Ectodermal cell (in vitro differentiated cells): Measurements from ENCODE around the gene P3H1. TPM values are rescaled to one million over a fixed set of nuclear protein-coding genes. Genes with fewer than 3 reads are reported as not detected.
"Not testable (repeated sequence)": the region's sequence is repeated elsewhere in the genome, so short reads cannot be mapped to it uniquely, and the experiment has no call there.

Experiments
- H3K27ac ChIP-seq: 2 replicates; pipeline ENCODE4 v1.7.0; 2013; ENCODE audit warnings: mild to moderate bottlenecking, low read depth, low read length; ENCODE audit not compliant: insufficient read depth, poor library complexity, severe bottlenecking
- H3K27me3 ChIP-seq: 2 replicates; pipeline ENCODE4 v1.7.0; 2013; ENCODE audit warnings: mild to moderate bottlenecking, low read length; ENCODE audit not compliant: insufficient read depth, control insufficient read depth, poor library complexity, severe bottlenecking
- H3K36me3 ChIP-seq: one replicate; pipeline ENCODE4 v1.7.0; 2013; ENCODE audit warnings: low read length; ENCODE audit not compliant: control insufficient read depth, insufficient read depth
- H3K4me1 ChIP-seq: one replicate; pipeline ENCODE4 v1.7.0; 2013; ENCODE audit warnings: low read length; ENCODE audit not compliant: control insufficient read depth, insufficient read depth
- H3K4me3 ChIP-seq: 2 replicates; pipeline ENCODE4 v1.7.0; 2013; ENCODE audit warnings: low read depth, low read length, control low read depth; ENCODE audit not compliant: insufficient read depth
- H3K9me3 ChIP-seq: 2 replicates; pipeline ENCODE4 v1.7.0; 2013; ENCODE audit warnings: mild to moderate bottlenecking, low read length, moderate library complexity; ENCODE audit not compliant: control insufficient read depth
- WGBS, 2 experiments: methylation state at CpG; one replicate each; pipeline ENCODE4 v1.1.7; 2013; ENCODE audit warnings: missing lambda C conversion rate in 2 of 2; 5-methylcytosine and 5-hydroxymethylcytosine counted together
- polyA plus RNA-seq, 4 experiments: library from polyadenylated mRNA; stranded (reverse); fragments of 50-300 nt; gene quantifications; one replicate each; pipeline ENCODE4 v1.2.3, GENCODE V29; 2013

Gene P3H1, protein sequence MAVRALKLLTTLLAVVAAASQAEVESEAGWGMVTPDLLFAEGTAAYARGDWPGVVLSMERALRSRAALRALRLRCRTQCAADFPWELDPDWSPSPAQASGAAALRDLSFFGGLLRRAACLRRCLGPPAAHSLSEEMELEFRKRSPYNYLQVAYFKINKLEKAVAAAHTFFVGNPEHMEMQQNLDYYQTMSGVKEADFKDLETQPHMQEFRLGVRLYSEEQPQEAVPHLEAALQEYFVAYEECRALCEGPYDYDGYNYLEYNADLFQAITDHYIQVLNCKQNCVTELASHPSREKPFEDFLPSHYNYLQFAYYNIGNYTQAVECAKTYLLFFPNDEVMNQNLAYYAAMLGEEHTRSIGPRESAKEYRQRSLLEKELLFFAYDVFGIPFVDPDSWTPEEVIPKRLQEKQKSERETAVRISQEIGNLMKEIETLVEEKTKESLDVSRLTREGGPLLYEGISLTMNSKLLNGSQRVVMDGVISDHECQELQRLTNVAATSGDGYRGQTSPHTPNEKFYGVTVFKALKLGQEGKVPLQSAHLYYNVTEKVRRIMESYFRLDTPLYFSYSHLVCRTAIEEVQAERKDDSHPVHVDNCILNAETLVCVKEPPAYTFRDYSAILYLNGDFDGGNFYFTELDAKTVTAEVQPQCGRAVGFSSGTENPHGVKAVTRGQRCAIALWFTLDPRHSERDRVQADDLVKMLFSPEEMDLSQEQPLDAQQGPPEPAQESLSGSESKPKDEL
- polyA plus RNA-seq (2013, experiment 1 of 4), result 70.0 TPM
- polyA plus RNA-seq (2013, experiment 2 of 4), result 75.9 TPM
- polyA plus RNA-seq (2013, experiment 3 of 4), result 62.2 TPM
- 73.5 TPM for polyA plus RNA-seq (2013, experiment 4 of 4)

DNA sequence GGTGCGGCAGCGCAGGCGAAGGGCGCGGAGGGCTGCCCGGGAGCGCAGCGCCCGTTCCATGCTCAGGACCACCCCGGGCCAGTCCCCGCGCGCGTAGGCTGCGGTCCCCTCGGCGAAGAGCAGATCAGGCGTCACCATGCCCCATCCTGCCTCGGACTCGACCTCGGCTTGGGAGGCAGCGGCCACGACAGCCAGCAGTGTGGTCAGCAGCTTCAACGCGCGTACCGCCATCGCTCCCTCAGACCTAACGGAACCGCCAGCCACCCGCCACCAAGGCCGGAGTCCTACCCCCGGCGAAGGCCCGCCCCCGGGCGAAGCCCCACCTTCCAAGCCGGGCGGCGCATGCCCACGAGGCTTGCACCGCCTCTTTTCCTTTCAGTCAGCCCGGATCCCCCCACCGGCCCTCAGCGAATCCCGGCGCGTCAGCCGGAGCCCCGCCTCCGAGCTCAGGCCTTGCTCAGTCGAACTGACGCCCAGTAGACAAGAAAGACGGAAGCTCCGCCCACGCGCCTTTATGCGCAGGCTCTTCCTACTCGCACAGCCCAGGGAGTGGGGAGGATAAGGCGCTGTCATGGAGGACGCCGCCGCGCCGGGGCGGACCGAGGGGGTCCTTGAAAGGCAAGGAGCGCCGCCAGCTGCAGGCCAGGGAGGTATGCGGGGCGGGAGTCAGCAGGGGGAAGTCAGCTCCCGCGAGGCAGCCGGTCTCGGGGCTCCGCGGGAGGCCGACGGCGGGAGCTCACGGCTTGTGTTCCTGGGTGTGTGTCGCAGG, at the start of gene P3H1, which contains the start of gene C1orf50:
TSS of gene P3H1 (minus strand) at position 288 of the 769 bp plus-strand sequence. CDS start at position 231, 57 bp downstream.
TSS of gene C1orf50 (plus strand) at position 509 of the 769 bp plus-strand sequence. CDS start at position 572, 63 bp downstream.
- H3K36me3 ChIP-seq, result no peaks in the 10 kb centered on the region
- H3K4me1 ChIP-seq, result peaks cover 11% of the 10 kb centered on the region
- 0% methylated on average over 82 of the region's 82 CpGs for WGBS, 2 experiments
- no peaks in the 10 kb centered on the region for H3K9me3 ChIP-seq
- H3K4me3 ChIP-seq, result peak within 1 kb of the TSS; percentile 99
- H3K27me3 ChIP-seq, result no peaks in the 10 kb centered on the region
- peak within 1 kb of the TSS; percentile 56 for H3K27ac ChIP-seq

DNA sequence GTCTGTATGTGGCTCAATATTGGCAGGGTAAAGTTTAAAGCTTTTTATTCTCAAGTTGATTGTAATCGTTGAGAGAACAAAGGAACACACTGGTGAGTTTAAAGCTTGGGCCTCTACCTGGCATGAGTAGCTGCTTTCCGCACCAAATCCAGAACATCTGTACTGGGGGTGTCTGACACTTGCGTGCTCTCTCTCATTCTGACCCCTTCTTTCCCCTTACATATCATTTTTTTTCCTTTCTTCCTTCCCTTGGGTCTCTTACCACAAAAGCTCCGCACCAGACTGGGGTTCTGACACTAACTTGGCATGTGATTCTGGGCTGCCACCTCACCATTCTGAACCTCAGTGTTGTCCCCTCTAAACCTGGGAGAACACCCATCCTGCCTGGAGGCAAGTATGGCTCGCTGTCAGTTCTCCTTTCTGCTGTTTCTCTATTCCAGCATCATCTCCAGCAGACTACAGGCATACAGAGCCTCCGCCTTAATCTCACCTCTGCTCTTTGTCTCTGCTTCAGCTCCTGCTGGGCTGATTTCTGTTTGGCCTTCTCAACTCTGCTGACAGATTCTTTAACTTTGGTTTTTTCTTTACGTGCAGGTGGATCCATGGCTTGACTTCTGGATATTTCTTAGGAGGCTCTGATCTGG, 49.2 kb upstream of the P3H1 start:
- WGBS, 2 experiments, result 53% methylated on average over 7 of the region's 7 CpGs
- Histone ChIP-seq H3K4me3 (peak overlapping the region; percentile 86), H3K27me3 (no peaks in the 10 kb centered on the region), H3K36me3 (no peaks in the 10 kb centered on the region), H3K9me3 (no peaks in the 10 kb centered on the region), H3K4me1 (no peaks in the 10 kb centered on the region), H3K27ac (peak overlapping the region; percentile 99)

DNA sequence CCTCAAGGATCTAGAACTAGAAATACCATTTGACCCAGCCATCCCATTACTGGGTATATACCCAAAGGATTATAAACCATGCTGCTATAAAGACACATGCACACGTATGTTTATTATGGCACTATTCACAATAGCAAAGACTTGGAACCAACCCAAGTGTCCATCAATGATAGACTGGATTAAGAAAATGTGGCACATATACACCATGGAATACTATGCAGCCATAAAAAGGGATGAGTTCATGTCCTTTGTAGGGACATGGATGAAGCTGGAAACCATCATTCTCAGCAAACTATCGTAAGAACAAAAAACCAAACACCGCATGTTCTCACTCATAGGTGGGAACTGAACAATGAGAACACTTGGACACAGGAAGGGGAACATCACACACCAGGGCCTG, 48.0 kb upstream of the P3H1 start:
- not testable (repeated sequence) for H3K4me3 ChIP-seq, H3K36me3 ChIP-seq, H3K27me3 ChIP-seq, H3K9me3 ChIP-seq, H3K27ac ChIP-seq, H3K4me1 ChIP-seq
- WGBS, 2 experiments, result no CpG with 5 or more reads among the region's 3 CpGs

DNA sequence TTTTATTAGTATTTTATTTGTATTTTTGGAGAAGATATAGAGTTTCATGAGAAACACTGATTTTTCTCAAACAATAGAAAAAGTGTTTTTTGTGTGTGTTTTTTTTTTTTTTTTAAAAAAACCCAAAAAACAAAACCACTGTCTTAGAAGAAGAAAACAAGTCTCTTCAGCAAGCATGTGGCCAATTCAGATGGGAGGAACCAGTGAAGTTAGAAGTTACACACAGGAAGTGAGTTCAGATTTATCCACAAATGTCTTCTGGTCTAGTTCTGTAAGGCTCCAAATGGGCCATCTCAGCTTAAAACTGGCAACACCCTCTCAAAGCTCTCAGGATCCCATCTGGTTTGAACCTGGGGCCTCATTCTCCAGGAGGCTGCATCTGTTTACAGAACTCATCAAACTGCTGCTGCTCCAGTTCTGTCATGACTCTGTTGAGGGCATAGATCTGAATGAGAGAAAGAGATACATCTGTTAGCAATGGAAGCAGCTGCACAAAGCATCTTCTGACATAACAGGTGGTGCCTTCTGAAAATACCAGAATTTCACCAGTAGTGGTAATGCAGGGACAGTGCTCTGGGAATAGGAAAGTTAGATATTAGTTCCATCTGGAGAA, 40.3 kb upstream of the P3H1 start:
- Histone ChIP-seq H3K9me3 (no peaks in the 10 kb centered on the region), H3K27me3 (no peaks in the 10 kb centered on the region), H3K27ac (no peak overlapping the region), H3K4me1 (no peaks in the 10 kb centered on the region), H3K4me3 (no peak overlapping the region), H3K36me3 (peaks cover 4% of the 10 kb centered on the region)

DNA sequence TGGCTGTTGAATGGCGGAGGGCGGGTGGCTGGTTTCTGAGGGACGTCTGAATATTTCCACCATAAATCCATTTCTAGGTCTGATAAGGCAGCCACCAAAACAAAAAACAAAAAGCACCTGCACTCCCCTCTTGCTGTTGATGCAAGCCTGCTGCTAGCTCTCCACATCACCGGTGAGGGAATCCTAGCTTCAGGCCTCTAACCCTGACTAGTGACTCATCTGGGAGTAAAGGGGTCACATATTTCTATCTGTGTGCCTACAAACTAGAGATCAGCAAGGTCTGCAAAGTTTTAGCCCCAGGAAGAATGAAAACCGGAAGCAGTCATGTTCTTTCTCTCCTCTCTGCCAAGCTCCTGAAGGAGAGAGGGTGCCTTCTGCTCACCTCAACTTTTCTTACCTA, 39.8 kb upstream of the P3H1 start:
- Histone ChIP-seq H3K27me3 (no peaks in the 10 kb centered on the region), H3K9me3 (no peaks in the 10 kb centered on the region), H3K4me1 (no peaks in the 10 kb centered on the region), H3K27ac (peak overlapping the region; percentile 26), H3K36me3 (peaks cover 4% of the 10 kb centered on the region), H3K4me3 (no peak overlapping the region)
- 95 to 96% methylated on average over 5 of the region's 5 CpGs for WGBS, 2 experiments

DNA sequence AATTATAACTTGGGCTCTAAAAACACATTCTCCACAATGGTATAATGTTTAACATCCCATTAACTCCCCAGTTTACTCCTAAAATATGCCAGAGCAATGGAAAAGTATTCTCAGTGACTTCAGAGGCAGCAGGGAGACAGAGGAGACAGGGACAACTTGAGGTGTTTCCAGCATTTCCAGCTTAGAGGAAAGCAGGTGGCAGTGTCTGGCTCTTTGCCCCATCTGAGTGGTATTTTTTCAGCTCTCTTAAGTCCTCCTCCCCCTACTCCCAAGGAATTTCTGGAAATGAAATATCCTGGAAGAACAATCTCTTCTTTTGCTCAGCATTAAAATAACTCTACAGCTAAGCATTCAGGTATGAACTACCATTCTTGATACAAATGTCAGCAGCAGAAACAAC, 39.3 kb upstream of the P3H1 start:
- H3K27ac ChIP-seq, result no peak overlapping the region
- H3K4me1 ChIP-seq, result no peaks in the 10 kb centered on the region
- no peak overlapping the region for H3K4me3 ChIP-seq
- peaks cover 4% of the 10 kb centered on the region for H3K36me3 ChIP-seq
- no peaks in the 10 kb centered on the region for H3K9me3 ChIP-seq
- H3K27me3 ChIP-seq, result no peaks in the 10 kb centered on the region

DNA sequence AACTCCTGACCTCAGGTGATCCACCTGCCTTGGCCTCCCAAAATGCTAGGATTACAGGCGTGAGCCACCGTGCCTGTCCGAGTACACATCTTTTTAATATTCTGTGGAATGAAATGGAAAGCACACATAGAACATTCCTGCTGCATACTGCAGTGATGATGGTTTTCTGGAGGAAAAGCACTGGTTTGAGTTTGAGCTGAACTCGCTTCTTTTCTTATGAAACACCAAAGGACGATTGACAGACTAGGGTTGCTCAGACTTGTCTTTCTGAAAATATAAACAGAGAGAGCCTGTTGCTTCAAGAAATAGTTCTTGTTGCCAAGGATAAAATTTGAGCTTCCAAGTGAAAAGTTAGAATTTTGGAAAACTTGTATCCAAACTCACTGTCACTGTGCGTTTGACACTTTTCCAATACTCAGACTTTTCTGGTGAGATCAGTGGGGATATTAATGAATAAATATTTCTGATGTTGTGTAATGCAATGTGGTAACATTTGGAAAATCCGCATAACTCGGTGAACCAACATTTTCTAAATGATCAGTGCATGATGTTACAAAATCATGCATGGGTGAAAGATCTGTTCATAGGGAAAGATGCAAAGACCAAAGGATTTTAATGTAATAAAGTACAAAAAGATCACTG, 35.1 kb upstream of the P3H1 start:
- Histone ChIP-seq H3K36me3 (no peaks in the 10 kb centered on the region), H3K27ac (no peak overlapping the region), H3K4me1 (no peaks in the 10 kb centered on the region), H3K27me3 (no peaks in the 10 kb centered on the region), H3K9me3 (no peaks in the 10 kb centered on the region), H3K4me3 (no peak overlapping the region)
- WGBS, 2 experiments, result 95 to 97% methylated on average over 8 of the region's 8 CpGs

DNA sequence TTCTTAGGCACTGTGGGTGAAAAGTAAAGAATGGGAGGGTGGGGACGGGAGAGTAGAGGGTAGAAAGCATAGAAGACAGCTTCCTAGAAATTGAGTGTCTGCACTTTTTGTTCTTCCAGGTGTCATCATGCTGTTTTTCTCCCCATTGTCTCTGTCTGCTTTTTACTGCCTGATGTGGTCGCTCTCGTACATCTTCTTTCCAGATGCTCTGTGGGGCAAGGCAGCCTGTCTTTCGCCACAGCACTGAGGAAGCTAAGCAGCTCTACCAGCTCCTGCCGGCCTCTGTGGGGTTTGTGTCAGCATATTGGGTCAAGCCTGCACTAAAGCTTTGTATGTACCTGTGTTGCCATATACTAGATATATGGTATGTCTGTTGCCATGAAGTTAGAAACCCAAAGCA, 31.2 kb upstream of the P3H1 start:
- no peaks in the 10 kb centered on the region for H3K9me3 ChIP-seq
- no peaks in the 10 kb centered on the region for H3K4me1 ChIP-seq
- WGBS, 2 experiments, result 81 to 88% methylated on average over 5 of the region's 5 CpGs
- no peak overlapping the region for H3K4me3 ChIP-seq
- no peaks in the 10 kb centered on the region for H3K36me3 ChIP-seq
- no peak overlapping the region for H3K27ac ChIP-seq
- H3K27me3 ChIP-seq, result no peaks in the 10 kb centered on the region

DNA sequence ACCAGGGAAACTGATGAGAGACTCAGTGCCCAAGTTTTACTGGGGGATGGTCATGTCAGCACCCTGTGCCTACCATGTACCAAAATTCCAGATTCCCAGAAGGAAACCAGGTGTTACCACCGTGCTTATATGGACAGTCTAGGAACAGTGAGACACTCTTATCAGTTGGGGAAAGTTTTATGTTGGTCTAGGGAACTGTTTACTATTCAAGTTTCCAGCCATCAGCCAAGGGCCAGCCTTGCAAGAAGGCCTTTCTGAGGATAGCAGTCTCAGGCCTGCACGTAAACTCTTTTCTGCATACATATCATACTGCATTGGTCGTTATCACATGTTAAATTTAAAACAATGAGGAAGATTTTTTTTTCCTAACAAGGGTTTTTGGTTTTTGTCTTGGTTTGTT, 30.6 kb upstream of the P3H1 start:
- Histone ChIP-seq H3K27ac (no peak overlapping the region), H3K9me3 (no peaks in the 10 kb centered on the region), H3K4me3 (no peak overlapping the region), H3K36me3 (no peaks in the 10 kb centered on the region), H3K4me1 (no peaks in the 10 kb centered on the region), H3K27me3 (no peaks in the 10 kb centered on the region)
- WGBS, 2 experiments, result 95 to 97% methylated on average over 3 of the region's 3 CpGs
